Ovary (tissue), 9 donors: ENCODE measurements around the gene STAT5B. TPM values are rescaled to one million over a fixed set of nuclear protein-coding genes. Genes with fewer than 3 reads are reported as not detected.

Source experiments
- DNase-seq, 5 donors: peaks; one replicate each; pipeline ENCODE4 v3.0.0-alpha.2; 2019 to 2020
- H3K27ac ChIP-seq, 2 donors: fragments of 200-600 bp; one replicate each; pipeline versions ENCODE4 v1.5.1 to v1.8.0; 2019 to 2022
- H3K27me3 ChIP-seq: fragments of 200-600 bp; one replicate; pipeline ENCODE4 v1.8.0; 2022
- H3K36me3 ChIP-seq: fragments of 200-600 bp; sonication (generic); one replicate; pipeline ENCODE4 v1.5.1; 2019
- H3K4me1 ChIP-seq: one replicate; pipeline ENCODE4 v1.8.1; 2013; ENCODE audit warnings: mild to moderate bottlenecking, moderate library complexity; ENCODE audit not compliant: insufficient read depth
- H3K4me3 ChIP-seq: fragments of 200-600 bp; sonication (generic); one replicate; pipeline ENCODE4 v1.5.1; 2017
- H3K9me3 ChIP-seq, 2 donors: fragments of 200-600 bp in 1 of 2; sonication (generic) in 1 of 2; one replicate each; pipeline versions ENCODE4 v1.5.1 to v1.8.1; 2013 to 2019; ENCODE audit warnings: mild to moderate bottlenecking in 1 of 2, moderate library complexity in 1 of 2
- EP300 ChIP-seq: sonication (generic); formaldehyde crosslinking; IDR thresholded peaks from one replicate; pipeline ENCODE4 v1.6.1; 2017; ENCODE audit warnings: antibody characterized with exemption
- POLR2A ChIP-seq: fragments of 450-650 bp; IDR thresholded peaks from one replicate; pipeline ENCODE4 v1.6.1; 2017; ENCODE audit warnings: antibody characterized with exemption, mild to moderate bottlenecking, moderate library complexity
- WGBS, 3 donors: extraction: QIAGEN DNeasy Blood & Tissue Kit in 1 of 3; methylation state at CpG; one replicate each; pipeline versions ENCODE4 v1.1.5 to v1.1.7; 2013 to 2017; 5-methylcytosine and 5-hydroxymethylcytosine counted together
- intact Hi-C, 4 donors: fragments of 100-400 bp; cut with DNase I; formaldehyde crosslinking; loops; one replicate each; pipeline versions ENCODE4 v1.11.0 to v1.15.1; 2022 to 2023
- polyA plus RNA-seq, 2 donors: library from polyadenylated mRNA; stranded (reverse); fragments of 200-250 nt in 1 of 2; fragments of 350-450 nt in 1 of 2; fragmentation: Illumina TruSeq in 1 of 2; extraction: RNeasy Lipid Tissue Mini Kit (QIAGEN cat#74804) in 1 of 2; gene quantifications; one replicate each; pipeline ENCODE4 v1.2.3, GENCODE V29; 2013 to 2014
- total RNA-seq, 7 donors: library from RNA; depleted of rRNA in 2 of 7; stranded (reverse); fragments of >200 nt in 2 of 7; fragmentation: NEBNext Ultra II Directional in 3 of 7; extraction: Animal tissue kit (Norgen Biotek cat#: 25700) in 3 of 7; gene quantifications; one replicate each; pipeline versions ENCODE4 v1.1.0 to v1.2.4, GENCODE V29; 2016 to 2023
- TF ChIP-seq, protein P1 (sequence below), 3 donors: fragments of 450-650 bp in 2 of 3; fragments of 200-600 bp in 1 of 3; IDR thresholded peaks; one replicate each; pipeline versions ENCODE4 v1.5.1 to v1.8.0; 2016 to 2022; ENCODE audit warnings: antibody characterized with exemption in 3 of 3, mild to moderate bottlenecking in 1 of 3
- donor health status: DM: no; HTN: no; CAD: no; lungs with moderate emphysema.
- donor health status: DM: no; HTN: no; CAD: no.
- donor health status: Bipolar disorder and iron deficiency.
- donor health status: DM: yes; HTN: yes; CAD: no.
- donor health status: DM: no; HTN: no; CAD: no.
- donor health status: DM: yes; HTN: yes; CAD: no.

Gene STAT5B
- total and polyA plus RNA-seq, 9 donors = 66.1 to 176 (median 108) TPM

GRCh38 chr17:42153919-42154742 lies 122.1 kb downstream of the STAT5B start:
- peak overlapping the region; percentile 94 for H3K4me3 ChIP-seq
- H3K27ac ChIP-seq = no peak overlapping the region
- peaks cover 5% of the 10 kb centered on the region for H3K4me1 ChIP-seq
- no peak for TF ChIP-seq POLR2A
- TF ChIP-seq, protein P1, sequence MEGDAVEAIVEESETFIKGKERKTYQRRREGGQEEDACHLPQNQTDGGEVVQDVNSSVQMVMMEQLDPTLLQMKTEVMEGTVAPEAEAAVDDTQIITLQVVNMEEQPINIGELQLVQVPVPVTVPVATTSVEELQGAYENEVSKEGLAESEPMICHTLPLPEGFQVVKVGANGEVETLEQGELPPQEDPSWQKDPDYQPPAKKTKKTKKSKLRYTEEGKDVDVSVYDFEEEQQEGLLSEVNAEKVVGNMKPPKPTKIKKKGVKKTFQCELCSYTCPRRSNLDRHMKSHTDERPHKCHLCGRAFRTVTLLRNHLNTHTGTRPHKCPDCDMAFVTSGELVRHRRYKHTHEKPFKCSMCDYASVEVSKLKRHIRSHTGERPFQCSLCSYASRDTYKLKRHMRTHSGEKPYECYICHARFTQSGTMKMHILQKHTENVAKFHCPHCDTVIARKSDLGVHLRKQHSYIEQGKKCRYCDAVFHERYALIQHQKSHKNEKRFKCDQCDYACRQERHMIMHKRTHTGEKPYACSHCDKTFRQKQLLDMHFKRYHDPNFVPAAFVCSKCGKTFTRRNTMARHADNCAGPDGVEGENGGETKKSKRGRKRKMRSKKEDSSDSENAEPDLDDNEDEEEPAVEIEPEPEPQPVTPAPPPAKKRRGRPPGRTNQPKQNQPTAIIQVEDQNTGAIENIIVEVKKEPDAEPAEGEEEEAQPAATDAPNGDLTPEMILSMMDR (IDR thresholded peaks at IDR 0.05) = no peak
- TF ChIP-seq EP300 = no peak
- DNase-seq = no peak
- H3K27me3 ChIP-seq = no peaks in the 10 kb centered on the region
- 5 to 6% (median 5%) methylated on average over 15 of the region's 15 CpGs for WGBS, 3 donors
- H3K36me3 ChIP-seq = no peaks in the 10 kb centered on the region
- intact Hi-C loops = no loop called here
- H3K9me3 ChIP-seq = no peaks in the 10 kb centered on the region

Other genes with a start within 250 kb of the STAT5B start
- gene C17orf113, start 225.8 kb downstream of the STAT5B start, total RNA-seq = 1 to 10 TPM; 1.7 to 3.9 (median 2.5) TPM
- 1 to 10 TPM in 1 of 2 donors, under 1 TPM in 1; 0.67 to 2.5 TPM for gene C17orf113, start 225.8 kb downstream of the STAT5B start, polyA plus RNA-seq
- gene ZNF385C, start 177.9 kb downstream of the STAT5B start, total RNA-seq = 1 to 10 TPM in 6 of 7 donors, under 1 TPM in 1; 0.36 to 2.0 (median 1.5) TPM
- 1 to 10 TPM; 1.8 to 3.0 TPM for gene ZNF385C, start 177.9 kb downstream of the STAT5B start, polyA plus RNA-seq
- 10 to 100 TPM in 6 of 7 donors, 1 to 10 TPM in 1; 8.6 to 24.6 (median 19.3) TPM for gene DHX58, start 163.7 kb downstream of the STAT5B start, total RNA-seq
- gene DHX58, start 163.7 kb downstream of the STAT5B start, polyA plus RNA-seq = 10 to 100 TPM; 10.3 to 22.2 TPM
- 10 to 100 TPM; 38.6 to 66.4 (median 57.9) TPM for gene KAT2A, start 155.0 kb downstream of the STAT5B start, total RNA-seq
- 10 to 100 TPM; 27.1 to 77.5 TPM for gene KAT2A, start 155.0 kb downstream of the STAT5B start, polyA plus RNA-seq
- under 1 TPM; 0.15 to 0.95 (median 0.48) TPM for gene HSPB9, start 153.6 kb downstream of the STAT5B start, total RNA-seq
- under 1 TPM in 1 of 2 donors, not detected in 1; 0.46 TPM for gene HSPB9, start 153.6 kb downstream of the STAT5B start, polyA plus RNA-seq
- gene RAB5C, start 121.4 kb downstream of the STAT5B start, total RNA-seq = 100 to 1,000 TPM in 2 of 7 donors, 10 to 100 TPM in 5; 53.8 to 114 (median 94.3) TPM
- gene RAB5C, start 121.4 kb downstream of the STAT5B start, polyA plus RNA-seq = 100 to 1,000 TPM; 124 to 130 TPM
- under 1 TPM in 4 of 7 donors, not detected in 3; 0.08 to 0.40 (median 0.15) TPM for gene KCNH4, start 95.2 kb downstream of the STAT5B start, total RNA-seq
- under 1 TPM in 1 of 2 donors, not detected in 1; 0.07 TPM for gene KCNH4, start 95.2 kb downstream of the STAT5B start, polyA plus RNA-seq
- gene HCRT, start 90.9 kb downstream of the STAT5B start, total RNA-seq = not detected
- gene HCRT, start 90.9 kb downstream of the STAT5B start, polyA plus RNA-seq = not detected
- 10 to 100 TPM; 19.5 to 40.1 (median 31.0) TPM for gene GHDC, start 81.9 kb downstream of the STAT5B start, total RNA-seq
- 10 to 100 TPM in 1 of 2 donors, 1 to 10 TPM in 1; 9.2 to 30.4 TPM for gene GHDC, start 81.9 kb downstream of the STAT5B start, polyA plus RNA-seq
- gene STAT5A, start 12.1 kb upstream of the STAT5B start, total RNA-seq = 10 to 100 TPM; 43.1 to 82.8 (median 51.6) TPM
- 10 to 100 TPM; 19.5 to 22.2 TPM for gene STAT5A, start 12.1 kb upstream of the STAT5B start, polyA plus RNA-seq
- 100 to 1,000 TPM; 118 to 301 (median 207) TPM for gene STAT3, start 112.1 kb upstream of the STAT5B start, total RNA-seq
- gene STAT3, start 112.1 kb upstream of the STAT5B start, polyA plus RNA-seq = 100 to 1,000 TPM in 1 of 2 donors, 10 to 100 TPM in 1; 58.3 to 129 TPM
- 100 to 1,000 TPM; 122 to 407 (median 281) TPM for gene CAVIN1, start 146.9 kb upstream of the STAT5B start, total RNA-seq
- 100 to 1,000 TPM; 226 to 253 TPM for gene CAVIN1, start 146.9 kb upstream of the STAT5B start, polyA plus RNA-seq
- 10 to 100 TPM; 47.6 to 94.1 (median 74.1) TPM for gene ATP6V0A1, start 182.5 kb upstream of the STAT5B start, total RNA-seq
- 100 to 1,000 TPM in 1 of 2 donors, 10 to 100 TPM in 1; 36.3 to 118 TPM for gene ATP6V0A1, start 182.5 kb upstream of the STAT5B start, polyA plus RNA-seq